ENCODE data around the gene COL27A1.

Gene COL27A1

GRCh38 chr9:114272739-114273431, 117.5 kb downstream of the COL27A1 start:
- DNase-seq (ENCODE audit: low spot score): no peak

- DNase-seq (ENCODE audit: low spot score): no peak
These were observed 118.1 kb downstream of the COL27A1 start for GRCh38 chr9:114273461-114273881.

- DNase-seq (ENCODE audit: low spot score): no peak
These were observed 118.9 kb downstream of the COL27A1 start for GRCh38 chr9:114274217-114274616.

GRCh38 chr9:114275246-114276004, 120.1 kb downstream of the COL27A1 start:
- DNase-seq (ENCODE audit: low spot score): no peak

- no peak for DNase-seq (ENCODE audit: low spot score)
These were observed 121.8 kb downstream of the COL27A1 start for GRCh38 chr9:114276908-114277821.

- DNase-seq (ENCODE audit: low spot score): no peak
These were observed 123.0 kb downstream of the COL27A1 start for GRCh38 chr9:114278356-114278755.

- DNase-seq (ENCODE audit: low spot score): no peak
These were observed 123.7 kb downstream of the COL27A1 start for GRCh38 chr9:114278881-114279570.

GRCh38 chr9:114279693-114280092, 124.4 kb downstream of the COL27A1 start:
- DNase-seq (ENCODE audit: low spot score): no peak

- no peak for DNase-seq (ENCODE audit: low spot score)
These were observed 125.5 kb downstream of the COL27A1 start for GRCh38 chr9:114280636-114281472.

GRCh38 chr9:114281473-114282103, 126.3 kb downstream of the COL27A1 start:
- no peak for DNase-seq (ENCODE audit: low spot score)

GRCh38 chr9:114282104-114282485, 126.8 kb downstream of the COL27A1 start:
- DNase-seq (ENCODE audit: low spot score): no peak

- no peak for DNase-seq (ENCODE audit: low spot score)
These were observed 127.2 kb downstream of the COL27A1 start for GRCh38 chr9:114282507-114282906.

GRCh38 chr9:114282926-114283325, 127.6 kb downstream of the COL27A1 start:
- DNase-seq (ENCODE audit: low spot score): no peak

GRCh38 chr9:114283551-114284111, 128.3 kb downstream of the COL27A1 start:
- no peak for DNase-seq (ENCODE audit: low spot score)

- DNase-seq (ENCODE audit: low spot score): no peak
These were observed 129.2 kb downstream of the COL27A1 start for GRCh38 chr9:114284316-114285060.

- no peak for DNase-seq (ENCODE audit: low spot score)
These were observed 130.0 kb downstream of the COL27A1 start for GRCh38 chr9:114285166-114285867.

GRCh38 chr9:114286146-114286679, 130.9 kb downstream of the COL27A1 start:
- no peak for DNase-seq (ENCODE audit: low spot score)

- no peak for DNase-seq (ENCODE audit: low spot score)
These were observed 131.8 kb downstream of the COL27A1 start for GRCh38 chr9:114287001-114287762.
